Motor neuron (in vitro differentiated cells): ENCODE measurements around the gene ZMIZ1. TPM values are rescaled to one million over a fixed set of nuclear protein-coding genes. Genes with fewer than 3 reads are reported as not detected.

Experiments used
- ATAC-seq, 8 experiments: fragments of 200-7000 bp; cut with Tn5 transposase; replicated peaks in 6 of 8; 2 replicates each; pipeline ENCODE4 v1.8.0; 2021; ENCODE audit warnings: mild to moderate bottlenecking in 8 of 8, moderate library complexity in 8 of 8
- H3K27ac ChIP-seq, 2 donors: fragments of 250-450 bp; sonication (Bioruptor Pico); 2 replicates each; pipeline ENCODE4 v1.9.0; 2021; ENCODE audit warnings: antibody characterized with exemption in 2 of 2, mild to moderate bottlenecking in 2 of 2, moderate library complexity in 1 of 2
- H3K4me1 ChIP-seq, 2 donors: fragments of 250-450 bp; sonication (Bioruptor Pico); replicated peaks in 1 of 2; 2 replicates each; pipeline ENCODE4 v1.6.1; 2021; ENCODE audit warnings: antibody characterized with exemption in 2 of 2, mild to moderate bottlenecking in 2 of 2, moderate library complexity in 1 of 2
- H3K4me3 ChIP-seq, 5 donors: fragments of 250-450 bp; sonication (Bioruptor Pico); 2 replicates each; pipeline ENCODE4 v1.9.0; 2021; ENCODE audit warnings: antibody characterized with exemption in 5 of 5, mild to moderate bottlenecking in 5 of 5, moderate library complexity in 4 of 5
- WGBS, 10 experiments: fragments of 450-650 bp; shearing (Covaris generic); methylation state at CpG; one replicate each; pipeline ENCODE4 v1.0.0; 2022; 5-methylcytosine and 5-hydroxymethylcytosine counted together
- in situ Hi-C, 9 experiments: fragments of 400-800 bp; cut with MboI; loops; one replicate each; pipeline ENCODE4 v1.15.0; 2021; ENCODE audit warnings: low sequenced_read_pairs in 9 of 9, low pct_unique_long_range_greater_than_20kb in 2 of 9; ENCODE audit not compliant: unreplicated experiment in 9 of 9
- total RNA-seq, 8 experiments: library from RNA; unstranded; fragments of 300-600 nt; gene quantifications; 2 replicates each; pipeline versions ENCODE4 v1.2.3 to v1.2.4, GENCODE V29; 2022

The ZMIZ1 gene
- total RNA-seq, 8 experiments from 2014 or later: 15.8 to 79.9 (median 50.0) TPM

- no peak overlapping the region for H3K4me3 ChIP-seq
Measured at GRCh38 chr10:79195091-79195923, 126.5 kb downstream of the ZMIZ1 start.

GRCh38 chr10:79196470-79197461 is 128.0 kb downstream of the ZMIZ1 start:
- in situ Hi-C loops: loop anchor here in 4 of 9 experiments (10.0 to 25.0 kb wide), 5 partner anchors 109 to 1159 kb away; partner anchors contain the start of genes POLR3A (in 1 of the 4) and RPS24 (in 1 of the 4)
- H3K4me1 ChIP-seq: peaks cover 23 to 36% of the 10 kb centered on the region in 2 donors
- peak overlapping the region; percentile 28 to 52 for H3K27ac ChIP-seq
- WGBS, 10 experiments: 23 to 100% (median 76%) methylated on average over 1 to 7 of the region's 18 CpGs; no CpG with 5 or more reads in 4 of the 10 experiments
- no peak overlapping the region for H3K4me3 ChIP-seq
- peak; percentile 1 to 52 (median 40) for ATAC-seq

More at GRCh38 chr10:79195091-79195923, 126.5 kb downstream of the ZMIZ1 start:
- peak; percentile 18 to 90 (median 83) for ATAC-seq
- Histone ChIP-seq H3K4me1 (peaks cover 23 to 37% of the 10 kb centered on the region in 2 donors), H3K27ac (peak overlapping the region; percentile 74 to 76)
- in situ Hi-C loops: loop anchor here in 4 of 9 experiments (10.0 to 25.0 kb wide), 5 partner anchors 108 to 1158 kb away; partner anchors contain the start of genes POLR3A (in 1 of the 4) and RPS24 (in 1 of the 4)
- WGBS, 10 experiments: 0 to 100% (median 33%) methylated on average over 1 to 9 of the region's 22 CpGs; no CpG with 5 or more reads in 3 of the 10 experiments

GRCh38 chr10:79197558-79197957 is 128.8 kb downstream of the ZMIZ1 start:
- in situ Hi-C loops: loop anchor here in 4 of 9 experiments (10.0 to 25.0 kb wide), 5 partner anchors 110 to 1160 kb away; partner anchors contain the start of genes POLR3A (in 1 of the 4) and RPS24 (in 1 of the 4)
- no peak overlapping the region for H3K27ac ChIP-seq
- 100% methylated on average over 1 of the region's 4 CpGs; no CpG with 5 or more reads in 9 of the 10 experiments for WGBS, 10 experiments
- H3K4me1 ChIP-seq: peaks cover 23 to 32% of the 10 kb centered on the region in 2 donors
- no peak for ATAC-seq
- no peak overlapping the region for H3K4me3 ChIP-seq

GRCh38 chr10:79200346-79200745 is 131.6 kb downstream of the ZMIZ1 start:
- Histone ChIP-seq H3K27ac (no peak overlapping the region), H3K4me1 (peaks cover 7 to 14% of the 10 kb centered on the region in 2 donors), H3K4me3 (no peak overlapping the region)
- WGBS, 10 experiments: 100% methylated on average over 2 of the region's 7 CpGs; no CpG with 5 or more reads in 9 of the 10 experiments
- ATAC-seq: peak in 2 of 8 experiments; percentile 4 to 5
- in situ Hi-C loops: loop anchor here in 1 of 9 experiments (25.0 kb wide), 1 partner anchor 1138 kb away; no protein-coding TSS in a partner anchor

DNA sequence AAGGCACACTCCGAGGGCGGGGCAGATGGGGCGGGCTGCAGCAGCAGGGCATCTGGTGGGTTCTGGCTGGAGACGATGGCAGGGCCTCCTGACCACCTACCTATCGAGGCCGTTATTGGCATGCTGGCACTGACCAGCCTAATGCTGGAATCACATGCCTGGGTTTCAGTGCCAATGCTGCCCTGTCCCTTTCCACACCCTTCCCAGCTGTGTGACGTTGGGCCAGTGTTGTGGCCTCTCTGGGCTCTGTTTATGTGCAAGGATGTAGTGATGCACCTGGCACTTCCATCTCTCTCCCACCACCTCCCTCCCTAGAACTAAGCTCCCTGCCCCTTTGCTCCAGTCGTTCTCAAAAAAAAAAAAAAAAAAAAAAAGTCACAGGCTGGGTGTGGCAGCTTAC is 132.9 kb downstream of the ZMIZ1 start:
- H3K4me1 ChIP-seq: peaks cover under 1 to 7% of the 10 kb centered on the region in 2 donors
- WGBS, 10 experiments: 0 to 100% (median 58%) methylated on average over 1 to 3 of the region's 8 CpGs; no CpG with 5 or more reads in 4 of the 10 experiments
- no peak overlapping the region for H3K27ac ChIP-seq
- H3K4me3 ChIP-seq: no peak overlapping the region
- no peak for ATAC-seq
- in situ Hi-C loops: loop anchor here in 1 of 9 experiments (25.0 kb wide), 1 partner anchor 1139 kb away; no protein-coding TSS in a partner anchor

DNA sequence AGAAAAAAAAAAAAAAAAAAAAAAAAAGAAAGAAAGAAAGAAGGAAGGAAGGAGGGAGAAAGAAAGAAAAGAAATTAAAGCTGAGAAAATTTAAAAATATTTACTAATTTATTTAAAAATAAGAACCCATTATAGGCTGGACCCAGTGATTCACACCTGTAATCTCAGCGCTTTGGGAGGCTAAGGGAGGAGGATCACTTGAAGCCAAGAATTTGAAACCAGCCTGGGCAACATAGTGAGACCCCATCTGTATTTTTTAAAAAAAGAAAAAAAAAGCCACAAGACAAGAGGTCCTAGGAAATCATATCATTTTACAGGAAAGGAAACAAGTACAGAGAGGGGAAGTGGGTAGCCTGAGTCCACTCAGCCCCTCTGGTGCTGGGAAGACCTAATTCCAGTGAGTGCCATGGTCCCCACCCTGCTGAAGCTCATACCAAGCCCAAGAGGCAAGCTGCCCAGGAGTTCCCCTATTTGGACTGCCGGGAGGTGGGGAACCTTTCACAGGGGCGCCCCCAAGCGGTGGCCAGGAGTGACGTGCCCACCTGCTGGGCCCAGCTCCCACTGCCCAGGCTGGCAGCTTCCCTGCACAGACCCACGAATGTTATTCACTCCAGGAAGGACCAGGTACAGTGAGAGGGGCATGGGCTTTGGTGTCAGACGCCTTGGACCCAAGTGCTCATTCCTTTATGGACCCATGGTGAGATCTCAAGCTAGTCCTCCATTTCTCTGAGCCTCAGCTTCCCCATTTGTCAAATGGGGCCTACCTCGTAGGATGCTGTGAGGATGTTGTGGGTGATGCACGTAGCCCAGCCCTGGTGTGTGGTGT is 133.6 kb downstream of the ZMIZ1 start:
- peak in 7 of 8 experiments; percentile 18 to 69 (median 51) for ATAC-seq
- in situ Hi-C loops: loop anchor here in 1 of 9 experiments (25.0 kb wide), 1 partner anchor 1140 kb away; no protein-coding TSS in a partner anchor
- H3K4me3 ChIP-seq: no peak overlapping the region
- H3K27ac ChIP-seq: no peak overlapping the region
- H3K4me1 ChIP-seq: no peaks in the 10 kb centered on the region
- 55 to 100% (median 79%) methylated on average over 1 to 6 of the region's 9 CpGs for WGBS, 10 experiments

DNA sequence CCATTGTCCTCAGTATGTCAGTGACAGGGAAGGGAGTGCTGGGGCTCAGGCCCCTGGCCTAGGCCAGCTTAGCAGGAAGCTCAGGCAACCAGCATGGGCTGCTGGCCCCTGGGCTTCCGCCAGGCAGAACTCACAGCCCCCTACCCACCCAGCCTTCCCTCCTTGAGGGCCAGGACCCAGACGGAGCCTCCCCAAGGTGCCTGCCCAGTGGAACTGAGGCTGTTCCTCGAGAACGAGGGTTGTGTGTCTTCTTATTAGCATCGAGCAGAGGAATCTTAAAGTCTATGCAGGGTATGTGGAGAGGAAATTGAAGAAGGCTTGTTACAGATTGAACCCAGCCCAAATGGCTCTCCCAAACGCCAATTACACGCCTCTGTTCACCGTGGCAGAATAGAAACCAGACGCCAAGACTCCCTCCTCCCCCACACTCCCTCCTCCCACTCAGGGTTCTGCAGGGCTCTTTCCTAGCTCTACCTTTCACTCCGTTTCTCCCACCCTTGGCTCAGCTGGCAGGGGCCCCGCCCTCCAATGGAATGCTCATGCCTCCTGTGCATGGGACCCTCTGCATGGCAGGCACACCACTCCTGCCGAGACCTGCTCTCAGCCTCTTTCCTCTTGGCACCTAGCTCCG is 134.4 kb downstream of the ZMIZ1 start:
- Histone ChIP-seq H3K4me3 (no peak overlapping the region), H3K27ac (no peak overlapping the region), H3K4me1 (no peaks in the 10 kb centered on the region)
- WGBS, 10 experiments: 80 to 93% methylated on average over 2 to 3 of the region's 13 CpGs; no CpG with 5 or more reads in 8 of the 10 experiments
- in situ Hi-C loops: loop anchor here in 1 of 9 experiments (25.0 kb wide), 1 partner anchor 1141 kb away; no protein-coding TSS in a partner anchor
- ATAC-seq: peak in 3 of 8 experiments; percentile 24 to 60 (median 53)

DNA sequence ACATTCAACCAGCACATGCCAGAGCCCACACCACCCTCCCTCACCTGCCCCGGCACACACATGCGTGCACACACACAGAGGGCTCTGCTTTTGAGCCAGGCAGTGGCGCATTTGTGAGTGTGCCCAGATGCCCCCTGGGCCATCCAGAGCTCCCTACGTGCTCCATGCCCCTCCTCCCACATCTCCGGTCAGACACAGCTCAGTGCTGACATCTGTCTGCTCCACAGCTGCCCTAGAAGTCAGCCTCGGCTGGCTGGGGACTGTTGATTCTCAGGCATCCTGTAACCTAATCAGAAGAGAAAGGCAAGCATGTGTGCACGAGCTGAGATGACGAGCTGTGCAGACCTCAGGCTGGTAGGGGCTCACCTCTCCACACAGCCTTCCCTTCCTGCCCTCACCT is 135.1 kb downstream of the ZMIZ1 start:
- Histone ChIP-seq H3K4me1 (peaks cover 0 to under 1% of the 10 kb centered on the region in 2 donors), H3K27ac (peak overlapping the region in 1 of 2 donors; percentile 30), H3K4me3 (no peak overlapping the region)
- ATAC-seq: peak in 5 of 8 experiments; percentile 44 to 56 (median 51)
- in situ Hi-C loops: loop anchor here in 1 of 9 experiments (25.0 kb wide), 1 partner anchor 1142 kb away; no protein-coding TSS in a partner anchor
- WGBS, 10 experiments: 43 to 100% (median 79%) methylated on average over 1 to 5 of the region's 8 CpGs; no CpG with 5 or more reads in 5 of the 10 experiments

DNA sequence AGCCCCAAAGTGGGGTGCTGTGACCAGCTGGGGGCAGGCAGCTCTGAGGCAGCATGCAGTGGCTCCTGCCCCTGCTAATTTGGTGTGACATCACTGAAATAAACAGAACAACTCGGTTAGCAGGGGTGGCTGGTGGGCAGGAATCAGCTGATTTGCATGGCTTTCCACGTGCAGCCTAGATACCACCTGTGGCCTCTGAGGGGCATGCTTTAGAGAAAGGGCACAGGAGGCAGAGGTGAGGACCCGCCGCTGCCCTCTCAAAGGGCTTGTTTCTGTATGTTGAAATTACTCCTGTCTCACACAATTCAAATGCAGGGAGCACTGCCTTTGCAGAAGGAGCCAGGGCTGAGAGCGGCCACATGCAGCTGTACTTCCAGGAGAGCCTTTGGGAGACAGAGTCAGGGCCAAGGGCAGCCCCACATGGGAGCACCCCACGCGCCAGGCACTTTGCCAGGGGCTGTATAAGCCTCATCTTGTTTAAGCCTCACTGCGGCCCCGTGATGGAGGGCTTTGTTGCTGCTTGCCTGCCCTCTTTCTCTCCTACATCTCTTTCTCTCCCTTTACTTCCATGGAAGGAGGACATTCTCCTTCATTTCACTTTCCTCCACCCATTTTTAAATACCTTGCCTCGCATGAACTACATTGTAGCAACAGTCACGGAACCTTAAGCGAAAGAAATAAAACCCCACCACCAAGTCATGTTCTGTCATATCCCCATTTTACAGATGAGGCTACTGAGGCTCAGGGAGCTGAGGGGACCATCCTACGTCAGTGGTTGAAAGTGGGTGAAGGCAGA is 137.7 kb downstream of the ZMIZ1 start:
- WGBS, 10 experiments: 71 to 100% (median 98%) methylated on average over 1 to 8 of the region's 13 CpGs; no CpG with 5 or more reads in 1 of the 10 experiments
- Histone ChIP-seq H3K4me3 (no peak overlapping the region), H3K4me1 (peaks cover 0 to 10% of the 10 kb centered on the region in 2 donors), H3K27ac (no peak overlapping the region)
- in situ Hi-C loops: loop anchor here in 1 of 9 experiments (25.0 kb wide), 1 partner anchor 1144 kb away; no protein-coding TSS in a partner anchor
- ATAC-seq: no peak

DNA sequence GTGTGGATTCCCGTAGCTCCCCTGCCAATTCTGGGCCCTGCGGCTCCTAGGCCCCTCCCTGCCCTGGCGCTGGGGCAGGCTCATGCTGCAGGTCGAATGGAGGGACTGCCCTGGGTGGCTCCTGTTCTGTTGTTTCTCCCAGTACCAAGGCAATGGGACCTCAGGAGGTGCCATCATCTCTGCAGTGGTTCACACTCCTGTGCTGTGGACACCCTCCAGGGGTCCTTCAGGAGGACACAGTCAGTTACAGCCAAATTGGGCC is 138.3 kb downstream of the ZMIZ1 start:
- in situ Hi-C loops: loop anchor here in 1 of 9 experiments (25.0 kb wide), 1 partner anchor 1145 kb away; no protein-coding TSS in a partner anchor
- 70 to 100% (median 100%) methylated on average over 1 to 4 of the region's 4 CpGs; no CpG with 5 or more reads in 5 of the 10 experiments for WGBS, 10 experiments
- no peak overlapping the region for H3K27ac ChIP-seq
- ATAC-seq: no peak
- H3K4me3 ChIP-seq: no peak overlapping the region
- H3K4me1 ChIP-seq: peaks cover 0 to 10% of the 10 kb centered on the region in 2 donors
